Activated T-cell treated with anti-CD3 and anti-CD28 coated beads for 4 hours (primary cell): Measurements from ENCODE around the gene RMND1.
A peak's percentile ranks its signal among the peaks of the same experiment; 100 is the strongest.
"Not testable (repeated sequence)": the region's sequence is repeated elsewhere in the genome, so short reads cannot be mapped to it uniquely, and the experiment has no call there.

ENCODE experiments used
- DNase-seq: peaks from one replicate; pipeline ENCODE4 v3.0.0-alpha.2; 2020

The RMND1 gene

DNA sequence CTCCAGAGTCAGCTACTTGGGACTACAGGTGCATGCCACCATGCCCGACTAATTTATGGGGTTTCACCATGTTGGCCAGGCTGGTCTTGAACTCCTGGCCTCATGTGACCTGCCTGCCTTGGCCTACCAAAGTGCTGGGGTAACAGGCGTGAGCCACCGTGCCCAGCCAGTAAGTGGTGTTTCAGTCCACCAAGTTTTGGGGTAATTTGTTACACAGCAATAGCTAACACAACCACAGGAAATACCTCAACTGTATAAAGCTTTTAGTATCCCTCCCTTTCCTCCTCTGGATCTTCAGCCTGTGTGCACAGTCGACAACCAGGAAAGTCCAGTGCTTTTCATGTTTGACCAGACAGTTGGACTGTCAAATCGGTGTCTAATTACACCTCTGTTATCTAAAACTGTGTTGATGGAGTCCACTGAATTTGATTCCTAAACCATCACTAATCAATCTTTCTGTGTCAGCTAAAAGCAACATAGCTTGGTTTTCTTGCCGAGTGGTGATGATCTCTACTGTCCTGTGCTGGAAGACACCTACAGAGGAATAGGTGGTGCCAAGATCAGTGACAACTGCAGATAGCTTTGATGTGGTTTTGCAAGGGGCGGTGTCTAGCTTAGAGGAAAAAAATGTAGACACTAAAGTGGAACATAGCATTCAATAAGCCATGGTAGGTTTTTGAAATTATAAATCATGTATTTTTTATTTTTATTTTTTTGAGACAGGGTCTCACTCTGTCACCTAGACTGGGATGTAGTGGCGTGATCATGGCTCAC lies 38.4 kb downstream of the RMND1 start:
- DNase-seq, result peak; percentile 38

DNA sequence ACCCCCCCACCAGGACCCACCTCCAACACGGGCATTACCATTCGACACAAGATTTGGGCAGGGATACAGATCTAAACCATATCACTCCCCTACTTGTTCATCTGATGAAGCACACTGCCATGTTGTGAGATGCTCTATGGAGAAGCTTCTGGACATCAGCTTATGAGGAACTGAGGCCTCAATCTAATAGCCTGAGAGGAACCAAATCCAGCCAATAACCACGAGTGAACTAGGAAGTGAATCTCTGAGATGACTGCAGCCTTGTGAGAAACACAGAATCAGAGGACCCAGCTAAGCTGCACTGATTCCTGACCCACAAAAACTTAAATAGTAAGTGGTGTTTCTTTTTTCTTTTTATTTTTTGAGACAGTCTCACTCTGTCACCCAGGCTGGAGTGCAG lies 39.0 kb downstream of the RMND1 start:
- DNase-seq, result no peak

DNA sequence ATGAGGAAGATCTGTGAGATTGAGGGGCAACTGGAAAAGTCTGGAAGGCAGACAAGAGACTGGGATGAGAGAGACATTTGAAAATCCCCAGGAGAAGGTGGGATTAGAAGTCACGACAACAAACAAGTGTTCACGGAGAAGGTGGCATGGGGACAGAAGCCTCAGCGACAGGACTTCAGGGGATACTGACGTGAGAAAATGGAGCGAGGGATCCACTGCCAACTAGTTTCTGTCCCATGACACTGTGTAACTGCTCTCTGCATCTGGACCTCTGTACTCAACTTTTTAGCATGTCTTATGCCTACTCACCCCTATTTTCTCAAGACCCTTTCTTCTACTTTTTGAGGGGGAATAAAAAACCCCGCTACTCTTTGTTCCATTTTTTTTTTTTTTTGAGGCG lies 42.2 kb downstream of the RMND1 start:
- no peak for DNase-seq

DNA sequence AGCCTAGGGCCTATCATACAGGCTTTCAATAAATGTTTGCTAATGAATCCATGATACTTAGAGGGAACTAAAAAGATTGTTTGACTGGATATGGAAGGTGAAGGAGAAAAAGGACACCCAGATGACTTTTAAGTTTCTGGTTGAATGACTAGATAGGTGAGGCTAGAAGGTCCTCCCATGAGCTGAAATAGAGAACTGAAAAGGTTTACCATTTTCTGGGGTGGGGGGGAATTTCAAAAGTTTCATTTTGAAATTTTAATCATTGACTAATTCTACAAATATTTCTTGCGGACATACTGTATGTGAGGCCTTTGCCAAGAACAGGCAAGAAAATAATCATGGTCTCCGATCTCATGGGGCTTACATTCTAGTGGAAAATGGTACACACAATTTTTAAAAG lies 42.7 kb downstream of the RMND1 start:
- no peak for DNase-seq

DNA sequence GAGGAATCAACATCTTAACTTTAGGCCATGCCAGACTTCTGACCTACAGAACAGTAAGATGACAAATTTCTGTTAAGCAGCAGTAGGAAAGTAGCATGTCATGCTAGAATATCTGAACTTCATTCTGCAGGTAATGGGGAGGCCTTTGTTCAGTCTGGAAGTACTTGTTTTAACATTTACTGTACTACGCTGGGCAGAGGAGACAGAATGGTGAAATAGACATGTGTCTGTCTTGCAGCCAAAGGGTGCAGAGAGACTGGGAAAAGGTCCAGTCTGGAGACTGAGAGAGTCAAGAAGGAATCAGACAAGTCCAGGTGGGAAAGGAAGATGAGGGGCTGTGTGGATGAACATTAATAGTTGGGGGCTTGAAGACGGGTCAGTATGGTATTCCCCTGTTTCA lies 43.1 kb downstream of the RMND1 start:
- no peak for DNase-seq

DNA sequence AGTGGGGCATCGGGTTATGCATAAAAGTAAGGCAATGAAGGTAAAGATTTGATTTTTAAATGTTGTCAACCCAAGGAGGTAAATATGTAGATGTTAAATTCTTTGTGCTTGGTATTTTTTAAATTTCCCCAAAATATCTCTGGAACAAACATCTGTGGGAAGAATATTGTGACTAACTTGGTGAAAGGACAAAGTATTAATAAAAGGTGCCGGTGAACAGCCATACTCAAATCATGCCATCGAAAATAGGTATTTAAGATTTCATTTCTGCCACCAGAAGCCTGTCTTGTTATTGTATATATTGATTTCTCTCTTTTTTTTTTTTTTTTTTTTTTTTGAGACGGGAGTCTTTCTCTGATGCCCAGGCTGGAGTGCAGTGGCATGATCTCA lies 48.0 kb downstream of the RMND1 start:
- no peak for DNase-seq

DNA sequence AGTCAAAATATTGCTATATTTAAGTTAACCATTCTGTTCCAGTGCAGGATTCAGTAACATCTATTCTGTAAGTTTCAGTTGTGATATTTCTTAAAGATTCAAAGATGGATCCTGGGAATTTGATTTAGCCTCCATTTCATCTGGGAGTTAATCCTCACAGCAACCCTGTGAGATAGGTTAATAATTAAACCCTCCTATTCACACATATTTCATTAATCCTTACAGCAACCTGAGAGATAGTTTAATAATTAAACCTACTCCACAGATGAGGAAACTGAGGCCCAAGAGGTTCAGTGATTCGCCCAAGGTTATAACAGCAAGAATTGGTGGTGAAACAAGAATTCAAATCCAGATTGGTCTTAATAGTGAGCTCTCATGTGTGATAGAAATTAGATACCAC lies 49.7 kb downstream of the RMND1 start:
- DNase-seq, result no peak

DNA sequence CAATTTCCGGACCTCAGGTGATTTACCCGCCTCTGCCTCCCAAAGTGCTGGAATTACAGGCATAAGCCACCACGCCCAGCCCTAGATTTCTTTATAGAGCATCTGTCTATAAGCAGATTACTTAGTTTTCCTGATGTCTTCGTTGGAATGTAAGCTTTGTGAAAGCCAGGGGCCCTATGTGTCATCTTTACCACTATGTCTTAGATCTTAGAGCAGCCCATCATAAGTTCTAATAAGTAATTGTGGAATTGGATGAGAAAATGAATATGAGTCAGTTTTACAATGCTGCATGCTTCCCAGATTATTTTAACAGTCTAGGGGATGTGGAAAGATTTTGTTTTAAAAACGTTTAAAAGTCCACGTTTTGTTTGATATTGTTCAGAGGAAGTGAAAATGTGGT lies 51.5 kb downstream of the RMND1 start:
- no peak for DNase-seq

DNA sequence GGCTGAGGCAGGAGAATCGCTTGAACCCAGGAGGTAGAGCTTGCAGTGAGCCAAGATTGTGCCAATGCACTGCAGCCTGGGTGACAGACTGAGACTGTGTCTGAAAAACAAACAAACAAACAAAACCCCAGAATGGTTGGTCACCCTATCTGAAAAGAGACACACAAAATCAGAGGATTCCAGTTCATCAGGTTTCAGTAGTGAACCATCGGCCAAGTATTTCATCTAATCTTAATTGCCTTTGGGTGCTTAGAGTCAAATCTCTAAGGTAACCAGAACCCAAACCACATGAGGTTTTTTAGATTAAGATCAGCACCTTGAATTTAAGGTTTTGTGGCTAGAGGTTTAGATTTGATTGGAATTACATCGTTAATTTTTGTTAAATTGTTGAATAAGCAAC lies 52.2 kb downstream of the RMND1 start:
- no peak for DNase-seq

DNA sequence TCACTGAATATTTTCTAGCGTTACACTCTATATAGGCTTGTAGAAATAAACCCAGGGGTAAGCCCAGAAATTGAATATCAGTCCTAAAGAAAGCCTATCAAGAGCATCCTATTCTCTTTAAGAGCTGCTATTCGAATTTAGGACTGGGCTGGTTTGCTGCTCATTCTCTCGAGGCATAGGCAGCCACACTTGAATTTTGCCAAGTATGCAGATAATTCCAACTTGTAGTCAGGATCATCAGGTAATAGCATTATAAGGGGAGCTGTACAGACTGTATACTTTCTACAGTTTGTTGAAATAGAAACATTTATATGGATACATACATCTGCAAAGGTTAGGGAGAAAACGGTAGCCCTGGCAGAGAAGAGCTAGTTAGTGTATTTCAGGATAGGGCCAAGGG lies 58.5 kb downstream of the RMND1 start:
- no peak for DNase-seq

DNA sequence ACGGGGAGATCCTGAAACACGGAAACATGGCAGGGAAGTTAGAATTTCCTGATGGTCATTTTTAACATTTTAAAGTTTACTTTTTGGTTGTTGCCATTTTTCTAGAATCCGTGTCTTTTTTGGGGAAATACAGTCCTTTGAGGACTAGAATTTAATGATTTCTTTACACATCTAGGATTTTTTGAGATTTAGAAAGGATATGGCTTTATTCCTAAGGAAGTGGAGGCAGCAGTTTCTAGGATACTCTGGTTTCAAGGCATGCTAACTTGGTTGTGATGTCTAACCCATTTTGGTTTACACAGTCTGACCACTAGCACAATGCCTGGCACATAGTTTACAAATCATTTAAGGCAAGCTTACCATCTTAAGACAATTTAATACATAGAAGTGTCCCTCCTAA lies 59.5 kb downstream of the RMND1 start:
- no peak for DNase-seq

DNA sequence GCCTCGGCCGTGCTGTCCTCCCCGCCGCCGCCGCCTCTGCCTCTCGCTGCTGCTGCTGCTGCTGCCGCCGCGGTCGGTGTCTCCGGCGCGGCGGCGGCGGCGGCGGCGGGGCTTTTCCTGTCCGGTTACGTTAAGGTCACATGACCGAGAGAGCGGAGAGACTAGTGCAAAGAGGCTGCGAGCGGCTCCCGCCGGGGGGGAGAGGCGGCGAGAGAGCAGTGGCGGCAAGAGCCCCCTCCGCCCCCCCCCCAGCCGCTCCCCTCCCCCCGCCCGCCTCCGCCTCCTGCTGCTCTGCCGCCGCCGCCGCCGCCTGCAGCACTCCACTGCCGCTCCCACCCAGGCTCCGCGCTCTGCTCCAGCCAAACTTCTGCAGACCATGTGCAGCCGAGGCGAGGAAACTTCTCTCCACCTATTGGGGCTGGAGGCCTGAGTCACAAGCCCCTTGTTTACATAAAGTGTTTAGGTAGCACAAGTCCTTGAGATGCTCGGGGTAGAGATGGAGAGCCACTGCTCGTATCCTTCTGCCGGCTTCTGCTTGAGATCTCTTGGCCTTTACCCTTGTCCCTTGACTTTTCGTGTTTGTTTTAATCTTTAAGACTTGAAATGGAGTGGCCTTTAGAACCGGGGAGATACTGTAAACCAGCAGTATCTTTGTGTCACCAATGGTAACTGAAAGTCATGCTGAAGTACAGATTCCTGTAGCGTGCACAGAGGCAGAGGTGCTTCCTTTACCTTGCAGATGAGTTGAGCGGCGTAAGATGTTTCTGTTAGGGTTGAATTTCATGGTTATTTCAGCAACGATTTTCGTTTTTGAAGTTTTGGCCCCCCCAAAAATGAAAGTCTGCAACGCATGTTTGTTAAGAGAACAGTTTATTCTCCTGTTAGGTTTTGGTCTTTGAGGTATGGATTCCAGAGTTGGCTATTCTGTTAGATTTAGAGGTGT lies 60.2 kb downstream of the RMND1 start, which contains the start of gene ZBTB2:
ZBTB2 (minus strand) TSS at position 89 of the 943 bp plus-strand sequence. CDS start 17,922 bp downstream, outside the sequence.
- DNase-seq, result peak; percentile 33

DNA sequence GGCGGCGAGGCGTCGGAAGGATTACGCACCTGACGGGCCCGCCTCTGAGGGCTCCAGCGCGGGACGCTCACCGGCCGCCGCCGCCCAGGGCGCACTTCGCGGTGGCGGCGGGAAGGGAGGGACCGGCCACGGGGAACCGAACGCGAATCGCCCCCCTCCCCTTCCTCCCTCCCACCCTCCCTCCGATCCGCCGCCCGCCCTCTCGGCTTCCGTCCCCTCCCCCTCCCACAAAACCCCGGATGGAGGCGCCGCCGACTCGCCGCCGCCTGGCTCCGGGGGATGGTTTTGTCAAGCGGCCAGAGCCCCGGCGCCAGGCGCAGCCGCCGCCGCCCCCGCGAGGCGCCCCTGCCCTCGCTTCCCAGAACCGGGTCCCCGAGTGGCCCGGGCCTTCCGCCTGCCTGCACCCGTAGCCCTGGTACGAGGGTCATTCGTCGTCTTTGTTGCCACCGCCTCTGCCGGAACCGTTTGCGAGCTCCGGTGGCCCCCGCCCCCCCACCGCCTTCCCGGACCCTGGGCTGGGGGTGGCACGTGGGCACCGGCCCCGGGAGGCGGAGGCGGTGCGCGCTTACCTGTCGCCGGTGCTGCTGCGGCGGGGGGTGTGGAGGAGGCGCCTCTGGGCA lies 61.0 kb downstream of the RMND1 start:
- peak; percentile 76 for DNase-seq

DNA sequence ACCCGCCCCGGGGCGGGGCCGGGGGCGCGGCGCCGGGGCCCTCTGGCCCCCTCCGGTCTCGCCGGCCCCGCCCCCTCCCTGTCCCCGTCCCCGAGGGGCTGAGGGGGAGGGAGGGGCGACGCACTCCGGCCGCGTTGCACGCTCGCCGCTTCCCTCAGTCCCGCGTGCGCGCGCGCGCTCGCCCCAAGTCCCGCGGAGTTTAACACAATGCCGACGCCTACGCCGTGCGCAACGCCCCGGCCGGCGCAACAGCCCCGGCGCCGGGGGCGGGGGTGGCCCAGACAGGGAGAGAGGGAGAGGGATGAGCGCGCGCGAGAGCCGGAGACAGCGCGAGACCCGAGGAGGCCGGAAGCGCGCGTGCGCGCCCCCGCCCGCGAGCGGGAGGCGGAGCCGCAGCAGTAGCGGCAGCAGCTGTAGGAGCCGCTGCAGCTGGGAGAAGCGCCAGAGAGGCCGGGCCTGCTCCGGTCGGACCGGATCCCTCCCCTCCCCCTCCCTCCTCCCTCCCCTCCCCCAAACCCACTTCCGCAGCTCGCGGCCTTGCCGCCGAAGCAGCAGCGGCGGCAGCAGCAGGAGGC lies 61.6 kb downstream of the RMND1 start:
- DNase-seq, result peak; percentile 96

DNA sequence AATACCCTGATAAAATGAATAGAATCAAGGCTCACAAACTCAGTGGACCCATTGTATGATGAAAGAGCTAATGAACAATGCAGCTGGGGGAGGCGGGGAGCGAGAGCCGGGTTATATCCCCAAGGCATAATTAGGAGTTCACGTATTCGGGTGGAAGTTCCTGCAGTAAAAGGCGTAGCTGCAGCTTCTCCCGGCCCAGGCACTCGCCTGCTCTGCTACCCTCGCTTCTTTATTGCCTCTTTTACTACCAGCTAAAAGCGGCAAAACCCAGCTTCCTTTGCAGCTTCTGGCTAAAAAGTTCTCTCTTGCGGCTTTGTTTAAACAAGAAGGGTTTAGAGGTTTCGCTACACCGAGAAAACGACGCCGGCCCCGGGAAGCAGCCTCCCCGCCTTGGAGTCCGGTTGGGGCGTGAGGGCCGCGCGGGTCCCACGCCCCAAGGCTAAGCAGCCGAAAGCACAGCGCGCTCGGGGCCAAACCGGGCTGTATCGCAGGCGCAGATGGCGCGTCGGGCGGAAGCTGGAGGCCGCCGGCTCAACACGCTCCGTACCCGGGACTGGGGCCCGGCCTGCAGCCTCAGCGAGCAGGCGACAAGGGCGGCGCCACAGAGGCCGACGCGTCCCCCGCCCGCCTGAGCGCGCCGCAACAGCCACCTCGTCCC lies 62.2 kb downstream of the RMND1 start:
- peak; percentile 20 for DNase-seq

DNA sequence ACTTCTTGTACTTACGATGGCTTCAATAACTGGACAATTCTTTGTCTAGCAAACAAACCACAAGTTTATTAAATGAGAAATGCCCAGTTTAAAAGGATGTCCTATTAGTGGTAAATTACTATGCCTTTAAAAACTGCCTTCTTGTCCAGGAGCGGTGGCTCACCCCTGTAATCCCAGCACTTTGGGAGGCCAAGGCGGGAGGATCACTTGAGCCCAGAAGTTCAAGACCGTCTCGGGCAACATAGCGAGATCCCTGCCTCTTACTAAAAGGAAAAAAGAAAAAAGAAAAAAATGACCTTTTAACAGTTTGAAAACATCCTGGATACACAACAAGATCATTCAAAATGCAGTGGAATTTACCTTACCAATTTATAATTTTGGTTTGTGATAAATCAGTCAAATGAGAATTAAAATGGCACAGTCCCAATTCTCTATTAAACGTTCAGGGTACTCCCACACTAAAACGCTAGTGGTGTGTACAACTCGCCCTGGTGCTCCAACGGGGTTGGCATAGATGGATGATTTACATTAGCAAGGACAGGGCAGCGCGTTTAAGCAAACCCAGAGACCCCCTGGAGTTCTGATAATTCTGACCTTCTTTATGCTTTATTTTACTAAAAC lies 62.8 kb downstream of the RMND1 start:
- DNase-seq, result no peak

DNA sequence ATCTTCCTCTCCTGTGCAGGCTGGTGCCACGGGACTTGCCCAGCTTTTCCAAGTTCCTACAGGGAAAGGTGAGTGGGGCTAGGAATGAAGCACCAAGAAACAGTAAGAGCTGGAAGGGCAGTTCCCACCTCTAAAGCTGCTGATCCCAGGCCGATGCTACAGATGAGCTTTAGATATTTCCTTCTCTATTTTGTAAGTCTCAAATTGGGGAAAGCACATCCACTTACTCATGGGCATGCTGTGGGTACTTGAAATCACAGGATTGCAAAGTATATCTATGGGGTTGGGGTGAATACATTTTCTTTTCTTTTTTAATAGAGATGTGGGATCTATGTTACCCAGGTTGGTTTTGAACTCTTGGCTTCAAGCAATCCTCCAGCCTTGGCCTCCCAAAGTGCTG lies 63.7 kb downstream of the RMND1 start:
- DNase-seq, result no peak

DNA sequence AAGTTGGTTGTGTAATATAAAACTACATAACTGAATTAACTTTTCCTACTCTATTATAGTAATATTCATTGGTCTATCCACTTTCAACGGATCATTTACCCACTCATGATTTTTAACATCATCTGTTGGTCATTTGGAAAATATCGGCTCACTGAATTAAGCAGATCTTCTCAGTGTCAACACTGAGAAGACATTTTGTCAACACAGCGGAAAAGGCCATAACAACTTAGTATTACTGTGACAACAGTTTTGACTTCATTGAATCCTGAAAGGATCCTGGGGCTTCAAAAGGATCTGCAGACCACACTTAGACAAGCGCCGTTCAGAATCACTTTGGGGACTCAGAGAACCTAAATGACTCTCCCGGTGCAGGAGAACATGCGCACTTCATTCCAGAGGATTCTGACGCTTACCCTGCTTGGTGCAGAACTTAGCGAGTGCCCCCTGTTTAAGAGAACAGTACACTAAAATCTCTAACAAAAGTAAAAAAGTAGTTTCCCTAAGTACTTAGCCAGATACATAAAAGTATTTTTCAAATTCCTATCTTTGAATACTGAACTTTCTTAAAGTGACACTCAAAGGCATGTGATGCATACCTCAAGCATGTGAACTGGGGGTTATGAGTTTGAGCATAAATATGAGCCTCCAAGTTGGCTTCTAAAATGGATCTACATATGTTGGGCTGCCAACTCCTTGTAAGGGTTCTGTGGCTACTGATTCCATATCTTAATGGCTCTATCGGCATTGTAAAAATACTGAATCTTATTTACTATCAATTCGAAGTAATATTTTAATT lies 64.6 kb downstream of the RMND1 start:
- no peak for DNase-seq

DNA sequence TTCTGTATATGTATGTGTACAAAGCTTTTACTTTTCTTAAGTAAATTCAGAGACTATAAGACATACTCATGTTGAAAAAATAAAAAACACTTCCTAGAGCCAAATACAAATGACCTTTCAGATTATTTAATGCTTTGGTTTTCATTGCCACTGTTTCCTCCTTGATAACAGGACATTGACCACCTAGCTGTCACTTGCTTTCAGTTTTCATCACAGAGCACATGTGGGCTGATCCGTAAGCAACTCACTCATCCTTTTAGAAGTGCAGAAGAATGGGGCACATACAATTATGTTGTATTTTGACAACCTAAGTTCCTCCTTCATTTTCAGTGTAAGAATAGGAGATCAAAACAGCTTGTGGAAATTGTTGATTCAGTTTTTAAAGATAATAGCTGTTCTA lies 66.7 kb downstream of the RMND1 start:
- DNase-seq, result no peak

DNA sequence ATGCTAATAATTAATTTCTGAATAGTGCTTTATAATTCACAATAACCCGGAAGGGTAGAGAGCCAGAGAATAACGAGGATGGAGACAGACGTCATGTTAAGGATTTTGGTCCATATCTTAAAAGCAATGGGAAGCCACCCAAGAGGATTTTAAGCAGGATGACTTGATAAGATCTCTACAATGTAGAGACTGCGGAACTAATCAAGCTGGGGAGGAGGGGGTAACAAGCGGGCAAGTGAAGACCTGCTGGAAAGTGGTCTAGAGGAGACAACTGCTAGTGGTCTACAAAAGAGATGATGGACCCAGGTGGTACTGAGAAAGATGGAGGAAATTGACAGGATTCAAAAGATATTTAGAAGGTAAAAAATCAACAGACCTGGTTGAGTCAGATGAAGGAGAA lies 67.8 kb downstream of the RMND1 start:
- DNase-seq, result no peak

DNA sequence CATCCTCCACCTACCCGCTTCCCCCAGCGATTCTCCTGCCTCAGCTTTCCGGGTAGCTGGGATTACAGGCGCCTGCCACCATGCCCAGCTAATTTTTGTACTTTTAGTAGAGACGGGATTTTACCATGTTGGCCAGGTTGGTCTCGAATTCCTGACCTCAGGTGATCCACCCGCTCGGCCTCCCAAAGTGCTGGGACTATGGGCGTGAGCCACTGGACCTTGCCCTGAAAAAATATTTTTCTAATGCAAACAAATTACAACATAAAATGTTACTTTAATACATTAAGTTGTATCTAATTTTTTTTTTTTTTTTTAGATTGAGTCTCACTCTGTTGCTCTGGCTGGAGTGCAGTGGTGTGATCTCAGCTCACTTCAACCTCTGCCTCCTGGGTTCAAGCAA lies 69.3 kb downstream of the RMND1 start:
- not testable (repeated sequence) for DNase-seq
